SK-N-SH (cell line): ENCODE results near the gene WDFY2.

Experiments
- ELF1 ChIP-seq: IDR thresholded peaks from 2 replicates; pipeline ENCODE4 v1.4.0; 2012
- EP300 ChIP-seq, 2 experiments: IDR thresholded peaks; 2 replicates each; pipeline versions ENCODE4 v1.4.0 to v1.6.1; 2012; ENCODE audit warnings: borderline replicate concordance in 1 of 2, low read depth in 1 of 2, low read length in 1 of 2
- EZH2phosphoT487 ChIP-seq: fragments of 200-600 bp; sonication (generic); IDR thresholded peaks from 2 replicates; pipeline ENCODE4 v1.6.1; 2017; ENCODE audit warnings: low read depth, mixed run types, mild to moderate bottlenecking, antibody characterized with exemption, moderate library complexity, borderline replicate concordance
- NRF1 ChIP-seq: IDR thresholded peaks from 2 replicates; pipeline ENCODE4 v1.6.1; 2012; ENCODE audit warnings: low read depth, mild to moderate bottlenecking, low read length
- POLR2AphosphoS5 ChIP-seq: IDR thresholded peaks from 2 replicates; pipeline ENCODE4 v1.6.1; 2012; ENCODE audit warnings: low read depth, low read length
- RAD21 ChIP-seq: IDR thresholded peaks from 2 replicates; pipeline ENCODE4 v1.6.1; 2012; ENCODE audit warnings: mild to moderate bottlenecking, low read length
- TF ChIP-seq, protein P1 (sequence below): fragments of 200-600 bp; sonication (generic); IDR thresholded peaks from 2 replicates; pipeline ENCODE4 v1.6.1; 2017; ENCODE audit warnings: antibody characterized with exemption, mild to moderate bottlenecking, moderate library complexity
- TF ChIP-seq, protein P2 (sequence below): IDR thresholded peaks from 2 replicates; pipeline ENCODE4 v1.6.1; 2012; ENCODE audit warnings: mild to moderate bottlenecking, low read depth, low read length, moderate library complexity
- TF ChIP-seq, protein P3 (sequence below): IDR thresholded peaks from 2 replicates; pipeline ENCODE4 v1.4.0; 2012; ENCODE audit warnings: low read depth, borderline replicate concordance

DNA sequence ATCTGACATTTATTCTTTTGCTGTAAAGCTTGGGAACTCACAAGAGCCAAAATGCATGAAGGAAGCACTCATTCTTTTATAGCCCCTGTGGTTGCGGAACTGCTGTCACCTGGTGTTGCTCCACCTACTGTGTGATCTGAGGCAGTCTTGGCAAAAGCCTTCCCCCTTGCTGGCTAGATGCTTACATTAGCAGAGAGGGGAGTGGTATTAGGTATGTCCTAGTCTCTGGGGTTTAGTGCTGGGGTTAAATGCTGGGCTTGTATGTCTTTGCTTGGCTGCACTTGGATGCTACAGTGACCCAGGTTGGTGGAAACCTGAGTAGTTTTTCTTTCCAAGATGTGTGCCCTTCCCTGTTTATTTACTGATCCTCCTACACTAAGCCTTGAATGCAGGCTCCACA is 99.3 kb downstream of the WDFY2 start:
- TF ChIP-seq, protein P1, sequence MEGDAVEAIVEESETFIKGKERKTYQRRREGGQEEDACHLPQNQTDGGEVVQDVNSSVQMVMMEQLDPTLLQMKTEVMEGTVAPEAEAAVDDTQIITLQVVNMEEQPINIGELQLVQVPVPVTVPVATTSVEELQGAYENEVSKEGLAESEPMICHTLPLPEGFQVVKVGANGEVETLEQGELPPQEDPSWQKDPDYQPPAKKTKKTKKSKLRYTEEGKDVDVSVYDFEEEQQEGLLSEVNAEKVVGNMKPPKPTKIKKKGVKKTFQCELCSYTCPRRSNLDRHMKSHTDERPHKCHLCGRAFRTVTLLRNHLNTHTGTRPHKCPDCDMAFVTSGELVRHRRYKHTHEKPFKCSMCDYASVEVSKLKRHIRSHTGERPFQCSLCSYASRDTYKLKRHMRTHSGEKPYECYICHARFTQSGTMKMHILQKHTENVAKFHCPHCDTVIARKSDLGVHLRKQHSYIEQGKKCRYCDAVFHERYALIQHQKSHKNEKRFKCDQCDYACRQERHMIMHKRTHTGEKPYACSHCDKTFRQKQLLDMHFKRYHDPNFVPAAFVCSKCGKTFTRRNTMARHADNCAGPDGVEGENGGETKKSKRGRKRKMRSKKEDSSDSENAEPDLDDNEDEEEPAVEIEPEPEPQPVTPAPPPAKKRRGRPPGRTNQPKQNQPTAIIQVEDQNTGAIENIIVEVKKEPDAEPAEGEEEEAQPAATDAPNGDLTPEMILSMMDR, result no peak
- TF ChIP-seq, protein P2, sequence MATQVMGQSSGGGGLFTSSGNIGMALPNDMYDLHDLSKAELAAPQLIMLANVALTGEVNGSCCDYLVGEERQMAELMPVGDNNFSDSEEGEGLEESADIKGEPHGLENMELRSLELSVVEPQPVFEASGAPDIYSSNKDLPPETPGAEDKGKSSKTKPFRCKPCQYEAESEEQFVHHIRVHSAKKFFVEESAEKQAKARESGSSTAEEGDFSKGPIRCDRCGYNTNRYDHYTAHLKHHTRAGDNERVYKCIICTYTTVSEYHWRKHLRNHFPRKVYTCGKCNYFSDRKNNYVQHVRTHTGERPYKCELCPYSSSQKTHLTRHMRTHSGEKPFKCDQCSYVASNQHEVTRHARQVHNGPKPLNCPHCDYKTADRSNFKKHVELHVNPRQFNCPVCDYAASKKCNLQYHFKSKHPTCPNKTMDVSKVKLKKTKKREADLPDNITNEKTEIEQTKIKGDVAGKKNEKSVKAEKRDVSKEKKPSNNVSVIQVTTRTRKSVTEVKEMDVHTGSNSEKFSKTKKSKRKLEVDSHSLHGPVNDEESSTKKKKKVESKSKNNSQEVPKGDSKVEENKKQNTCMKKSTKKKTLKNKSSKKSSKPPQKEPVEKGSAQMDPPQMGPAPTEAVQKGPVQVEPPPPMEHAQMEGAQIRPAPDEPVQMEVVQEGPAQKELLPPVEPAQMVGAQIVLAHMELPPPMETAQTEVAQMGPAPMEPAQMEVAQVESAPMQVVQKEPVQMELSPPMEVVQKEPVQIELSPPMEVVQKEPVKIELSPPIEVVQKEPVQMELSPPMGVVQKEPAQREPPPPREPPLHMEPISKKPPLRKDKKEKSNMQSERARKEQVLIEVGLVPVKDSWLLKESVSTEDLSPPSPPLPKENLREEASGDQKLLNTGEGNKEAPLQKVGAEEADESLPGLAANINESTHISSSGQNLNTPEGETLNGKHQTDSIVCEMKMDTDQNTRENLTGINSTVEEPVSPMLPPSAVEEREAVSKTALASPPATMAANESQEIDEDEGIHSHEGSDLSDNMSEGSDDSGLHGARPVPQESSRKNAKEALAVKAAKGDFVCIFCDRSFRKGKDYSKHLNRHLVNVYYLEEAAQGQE, result no peak
- TF ChIP-seq EP300 (IDR thresholded peaks at IDR 0.05; ENCODE audit: borderline replicate concordance in 1 of 2, low read depth in 1 of 2, low read length in 1 of 2) (no peak), NRF1 (no peak), EZH2phosphoT487 (no peak), POLR2AphosphoS5 (no peak), RAD21 (no peak), ELF1 (no peak)
- TF ChIP-seq, protein P3, sequence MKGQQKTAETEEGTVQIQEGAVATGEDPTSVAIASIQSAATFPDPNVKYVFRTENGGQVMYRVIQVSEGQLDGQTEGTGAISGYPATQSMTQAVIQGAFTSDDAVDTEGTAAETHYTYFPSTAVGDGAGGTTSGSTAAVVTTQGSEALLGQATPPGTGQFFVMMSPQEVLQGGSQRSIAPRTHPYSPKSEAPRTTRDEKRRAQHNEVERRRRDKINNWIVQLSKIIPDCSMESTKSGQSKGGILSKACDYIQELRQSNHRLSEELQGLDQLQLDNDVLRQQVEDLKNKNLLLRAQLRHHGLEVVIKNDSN, result no peak
